ENCODE data around the gene GAN.

Gene GAN

DNA sequence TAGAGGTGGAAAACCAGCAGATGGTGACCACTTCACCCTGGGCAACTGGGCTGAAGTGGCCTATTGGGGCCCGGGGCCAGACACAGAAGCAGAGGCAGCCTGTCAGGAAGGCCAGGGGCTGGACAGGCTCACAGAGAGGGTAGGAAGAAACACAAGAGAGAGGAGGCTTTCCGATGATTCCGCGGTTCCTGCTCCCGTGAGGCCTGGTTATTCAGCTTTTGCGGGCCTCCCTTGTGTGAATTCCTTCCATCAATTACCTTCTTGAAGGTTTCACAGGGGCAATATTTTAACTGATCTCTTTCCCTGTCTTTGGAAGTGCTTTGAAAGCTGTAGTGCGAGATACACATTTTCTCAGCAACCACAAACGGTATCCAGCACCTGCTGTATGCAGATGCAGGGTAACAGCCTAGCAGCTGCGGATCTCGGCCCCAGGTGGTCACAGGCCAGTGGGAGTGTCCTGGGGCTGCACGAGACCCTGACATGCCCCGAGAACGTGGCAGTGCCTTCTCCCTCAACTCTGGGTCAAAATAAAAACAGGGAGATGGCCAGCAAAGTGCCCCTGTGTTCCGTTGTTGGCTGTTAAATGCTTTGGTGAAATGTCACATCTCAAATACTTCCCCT lies 118.3 kb downstream of the GAN start:
- Mint-ChIP-seq H3K27me3 (peaks cover 7% of the 10 kb centered on the region), H3K4me3 (no peak overlapping the region), H3K36me3 (ENCODE audit: low read depth) (no peaks in the 10 kb centered on the region), H3K27ac (no peak overlapping the region), H3K4me1 (ENCODE audit: low read depth) (peaks cover 4% of the 10 kb centered on the region), H3K9me3 (no peaks in the 10 kb centered on the region)

GRCh38 chr16:81435103-81435502 lies 120.3 kb downstream of the GAN start:
- Mint-ChIP-seq H3K9me3 (no peaks in the 10 kb centered on the region), H3K36me3 (ENCODE audit: low read depth) (no peaks in the 10 kb centered on the region), H3K4me3 (no peak overlapping the region), H3K27ac (no peak overlapping the region), H3K4me1 (ENCODE audit: low read depth) (peaks cover 4% of the 10 kb centered on the region), H3K27me3 (peaks cover 14% of the 10 kb centered on the region)

DNA sequence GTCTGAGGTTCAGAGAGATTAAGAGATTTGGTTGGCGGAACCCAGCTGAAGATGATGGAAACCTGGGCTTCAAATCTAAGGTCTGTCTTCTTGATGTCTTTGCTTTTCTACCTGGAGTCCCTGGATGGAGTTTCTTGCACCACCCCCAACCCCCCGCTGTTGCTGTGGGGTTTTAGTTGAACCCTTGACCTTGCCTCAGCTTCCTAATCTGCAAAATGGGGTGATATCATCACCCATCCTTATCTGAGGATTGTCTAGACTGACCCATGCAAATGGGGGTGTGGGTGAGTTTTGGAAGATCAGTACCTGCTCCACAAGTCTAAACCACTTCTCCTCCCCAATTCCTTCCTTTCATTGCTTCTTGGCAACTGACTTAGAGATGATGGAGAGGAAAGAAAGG lies 120.8 kb downstream of the GAN start:
- Mint-ChIP-seq H3K4me1 (ENCODE audit: low read depth) (peaks cover 4% of the 10 kb centered on the region), H3K36me3 (ENCODE audit: low read depth) (no peaks in the 10 kb centered on the region), H3K27me3 (peaks cover 18% of the 10 kb centered on the region), H3K27ac (no peak overlapping the region), H3K4me3 (no peak overlapping the region), H3K9me3 (no peaks in the 10 kb centered on the region)

DNA sequence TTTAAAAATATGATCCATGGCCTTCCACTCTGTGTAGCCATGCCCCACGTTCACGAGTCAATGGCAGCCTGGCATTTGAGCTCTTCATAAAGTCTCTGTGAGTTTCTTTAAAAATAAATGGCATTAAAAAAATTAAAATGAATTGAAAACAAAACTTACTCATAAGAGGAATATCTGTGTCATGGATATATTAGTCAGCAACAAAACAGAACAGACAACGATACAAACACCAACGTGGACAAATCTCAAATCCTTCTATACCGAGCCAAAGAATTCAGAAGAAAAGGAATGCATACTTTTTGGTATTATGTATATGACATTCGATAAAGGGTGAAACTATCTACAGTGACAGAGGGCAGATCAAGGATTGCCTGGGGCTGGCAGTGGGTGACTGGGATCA lies 121.6 kb downstream of the GAN start:
- Mint-ChIP-seq H3K27me3 (peaks cover 19% of the 10 kb centered on the region), H3K4me3 (no peak overlapping the region), H3K9me3 (no peaks in the 10 kb centered on the region), H3K27ac (no peak overlapping the region), H3K36me3 (ENCODE audit: low read depth) (no peaks in the 10 kb centered on the region), H3K4me1 (ENCODE audit: low read depth) (peaks cover 1% of the 10 kb centered on the region)

DNA sequence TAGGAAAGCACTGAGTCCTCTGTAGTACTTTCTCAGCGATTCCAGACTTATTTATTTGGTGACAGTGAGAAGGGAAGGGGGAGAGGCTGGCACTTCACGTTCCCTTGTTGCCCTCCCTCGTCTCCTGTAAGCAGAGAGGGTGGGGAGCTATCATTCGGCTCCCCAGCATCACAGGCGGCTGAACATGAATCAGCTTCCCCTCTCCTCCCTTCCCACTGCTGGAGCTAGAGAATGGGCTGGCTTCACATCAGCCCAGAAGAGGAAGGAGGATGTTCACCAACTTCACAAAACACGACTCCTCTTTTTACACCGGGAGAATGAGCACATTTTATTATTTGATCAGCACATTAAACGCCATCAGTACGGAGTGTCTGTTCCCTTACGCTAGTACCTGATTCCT lies 123.1 kb downstream of the GAN start:
- Mint-ChIP-seq H3K4me1 (ENCODE audit: low read depth) (peaks cover 3% of the 10 kb centered on the region), H3K27ac (no peak overlapping the region), H3K9me3 (no peaks in the 10 kb centered on the region), H3K4me3 (no peak overlapping the region), H3K36me3 (ENCODE audit: low read depth) (no peaks in the 10 kb centered on the region), H3K27me3 (peaks cover 19% of the 10 kb centered on the region)

All from stimulated activated naive CD8-positive, alpha-beta T cell treated with anti-CD3 and anti-CD28 coated beads, Interleukin-15, Interleukin-2, amounts not matched to agents 100 ng/mL and 50 ng/mL, for 24 hours (primary cell).